ENCODE data around the gene RBM38. TPM values are rescaled to one million over a fixed set of nuclear protein-coding genes. Genes with fewer than 3 reads are reported as not detected.

RBM38 gene
- total and polyA plus RNA-seq, 10 of the 15 experiments (the other 5 are each of a cell fraction or from before 2014, with no cell fraction given): 0.32 to 118 (median 25.2) TPM

GRCh38 chr20:57387463-57387862 is 3.7 kb upstream of the RBM38 start:
- Histone ChIP-seq H3K4me3 (no peak overlapping the region), H2AFZ (ENCODE audit: control insufficient read depth, low read depth, low read length) (no peak overlapping the region), H3K27me3 (replicated peaks in 1 of 2; ENCODE audit: control insufficient read depth in 2 of 2, insufficient read depth in 2 of 2, low read length in 1 of 2) (no peaks in the 10 kb centered on the region), H3K27ac (ENCODE audit: control insufficient read depth, insufficient read depth) (no peak overlapping the region), H3K4me1 (ENCODE audit: control insufficient read depth, insufficient read depth, low read length) (peaks cover 18% of the 10 kb centered on the region), H3K36me3 (ENCODE audit: control insufficient read depth in 2 of 2, insufficient read depth in 2 of 2, low read length in 1 of 2) (peaks cover 0 to 2% of the 10 kb centered on the region in 2 experiments; a peak in 1 of 4 replicates), H3K4me2 (ENCODE audit: control insufficient read depth, insufficient read depth) (no peak overlapping the region), H3K9ac (ENCODE audit: control insufficient read depth, insufficient read depth, low read length) (no peak overlapping the region), H3K9me3 (replicated peaks; ENCODE audit: control insufficient read depth, insufficient read depth, low read length) (no peaks in the 10 kb centered on the region), H4K20me1 (ENCODE audit: control insufficient read depth, insufficient read depth) (no peaks in the 10 kb centered on the region), H3K79me2 (ENCODE audit: control insufficient read depth, insufficient read depth, low read length) (peaks cover 10% of the 10 kb centered on the region)
- no peak for ATAC-seq
- over 99% methylated on average over 7 of the region's 8 CpGs for WGBS (ENCODE audit: insufficient coverage, insufficient replicate concordance, low lambda C conversion rate, missing lambda C conversion rate)
- TF ChIP-seq ZSCAN29 (IDR thresholded peaks at IDR 0.05) (no peak), EZH2 (IDR thresholded peaks at IDR 0.05; ENCODE audit: borderline replicate concordance, control insufficient read depth, low read depth, low read length) (no peak), KLF5 (IDR thresholded peaks at IDR 0.05; ENCODE audit: partially characterized antibody) (no peak), PML (IDR thresholded peaks at IDR 0.05; ENCODE audit: low read length) (no peak), HDGF (IDR thresholded peaks at IDR 0.05) (no peak), CBX3 (IDR thresholded peaks at IDR 0.05; ENCODE audit: borderline replicate concordance, low read depth) (no peak), SUPT20H (IDR thresholded peaks at IDR 0.05; ENCODE audit: borderline replicate concordance, control insufficient read depth, low read depth, low read length) (no peak), BMI1 (IDR thresholded peaks at IDR 0.05; ENCODE audit: borderline replicate concordance) (no peak), ZNF592 (IDR thresholded peaks at IDR 0.05) (no peak), STAT1 (conservative IDR thresholded peaks at IDR 0.05) (no peak), SREBF1 (IDR thresholded peaks at IDR 0.05; ENCODE audit: low read length) (no peak), ETV6 (conservative IDR thresholded peaks at IDR 0.05 in 1 of 2, IDR thresholded peaks at IDR 0.05 in 1 of 2; ENCODE audit: borderline replicate concordance in 1 of 2, low read depth in 1 of 2) (no peak), GATAD2B (conservative IDR thresholded peaks at IDR 0.05; ENCODE audit: low read depth) (no peak), FOXK2 (IDR thresholded peaks at IDR 0.05) (no peak), HSF1 (IDR thresholded peaks at IDR 0.05; ENCODE audit: low read depth, low read length) (no peak), IKZF2 (IDR thresholded peaks at IDR 0.05) (no peak), FOXM1 (IDR thresholded peaks at IDR 0.05; ENCODE audit: low read depth, low read length) (no peak), TCF7 (IDR thresholded peaks at IDR 0.05; ENCODE audit: borderline replicate concordance) (no peak), RCOR1 (conservative IDR thresholded peaks at IDR 0.05; ENCODE audit: low read depth, low read length) (no peak)
- no TSS peak for BruUV-seq (replicated peaks)
- in situ Hi-C loops (cut with MboI): loop anchor here (5.0 to 25.0 kb wide), 3 partner anchors 205 to 1275 kb away; partner anchors contain the start of gene STX16
- FAIRE-seq: no peak
- ChIA-PET CTCF (interaction anchor here (0.8 to 3.8 kb wide), 3 partner anchors 11 to 111 kb away, joined by 3 to 25 read pairs (median 7); no protein-coding TSS in a partner anchor), POLR2A (interaction anchor here (4.2 kb wide), 1 partner anchor 13 kb away, joined by 58 read pairs; no protein-coding TSS in a partner anchor), SMC1A (ENCODE audit: uncharacterized antibody, unreplicated experiment) (interaction anchor here (3.7 kb wide), 1 partner anchor 111 kb away, joined by 15 read pairs; no protein-coding TSS in a partner anchor), RAD21 (ENCODE audit: unreplicated experiment) (interaction anchor here (0.6 to 5.0 kb wide), 3 partner anchors 97 to 111 kb away, joined by 3 to 20 read pairs (median 3); no protein-coding TSS in a partner anchor)
- no peak for DNase-seq (ENCODE audit: low read depth, low spot score)
- intact Hi-C loops (cut with micrococcal nuclease; ENCODE audit: unreplicated experiment): no loop called here

Data from GM12878 (cell line).